Dendritic cell treated with granulocyte-macrophage colony-stimulating factor and Interleukin-4, amounts not matched to agents 40 ng/mL and 50 ng/mL, for 4 days (primary cell): Measurements from ENCODE around the gene SDC4.

Experiments
- H3K27ac Mint-ChIP-seq: one replicate; pipeline ENCODE4 v1.8.0; 2022; ENCODE audit warnings: mild to moderate bottlenecking, mixed read lengths
- H3K27me3 Mint-ChIP-seq: one replicate; pipeline ENCODE4 v1.8.0; 2022; ENCODE audit warnings: mild to moderate bottlenecking, mixed read lengths
- H3K36me3 Mint-ChIP-seq: one replicate; pipeline ENCODE4 v1.8.0; 2022; ENCODE audit warnings: low read depth, mixed read lengths
- H3K4me1 Mint-ChIP-seq: one replicate; pipeline ENCODE4 v1.8.0; 2022; ENCODE audit warnings: low read depth, mixed read lengths
- H3K4me3 Mint-ChIP-seq: one replicate; pipeline ENCODE4 v1.8.0; 2022; ENCODE audit warnings: mild to moderate bottlenecking, moderate library complexity, mixed read lengths
- H3K9me3 Mint-ChIP-seq: one replicate; pipeline ENCODE4 v1.8.0; 2022; ENCODE audit warnings: mixed read lengths
- intact Hi-C: fragments of 100-400 bp; cut with micrococcal nuclease; formaldehyde crosslinking; loops from one replicate; pipeline ENCODE4 v1.15.0; 2022

SDC4 gene

DNA sequence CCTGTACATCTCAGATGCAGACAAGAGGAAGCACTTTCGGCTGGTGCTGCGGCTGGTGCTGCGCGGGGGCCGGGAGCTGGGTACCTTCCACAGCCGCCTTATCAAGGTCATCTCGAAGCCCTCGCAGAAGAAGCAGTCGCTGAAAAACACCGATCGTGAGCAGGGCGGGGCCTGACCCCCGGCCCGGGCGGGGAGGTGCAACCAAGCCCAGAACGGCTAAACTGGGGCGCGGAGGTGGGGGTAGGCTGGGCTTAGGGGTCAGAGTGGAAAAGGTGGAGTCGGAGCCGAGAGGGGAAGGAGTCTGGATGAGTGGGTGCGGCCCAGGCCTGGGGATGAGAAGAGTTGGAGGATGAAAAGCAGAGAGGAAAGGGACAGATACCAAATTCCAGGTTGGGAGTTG, 36.0 kb downstream of the SDC4 start:
- H3K4me1 Mint-ChIP-seq, result peaks cover 11% of the 10 kb centered on the region
- H3K27ac Mint-ChIP-seq, result no peak overlapping the region
- peaks cover 79% of the 10 kb centered on the region for H3K27me3 Mint-ChIP-seq
- H3K9me3 Mint-ChIP-seq, result no peaks in the 10 kb centered on the region
- H3K4me3 Mint-ChIP-seq, result no peak overlapping the region
- intact Hi-C loops, result no loop called here
- H3K36me3 Mint-ChIP-seq, result no peaks in the 10 kb centered on the region

DNA sequence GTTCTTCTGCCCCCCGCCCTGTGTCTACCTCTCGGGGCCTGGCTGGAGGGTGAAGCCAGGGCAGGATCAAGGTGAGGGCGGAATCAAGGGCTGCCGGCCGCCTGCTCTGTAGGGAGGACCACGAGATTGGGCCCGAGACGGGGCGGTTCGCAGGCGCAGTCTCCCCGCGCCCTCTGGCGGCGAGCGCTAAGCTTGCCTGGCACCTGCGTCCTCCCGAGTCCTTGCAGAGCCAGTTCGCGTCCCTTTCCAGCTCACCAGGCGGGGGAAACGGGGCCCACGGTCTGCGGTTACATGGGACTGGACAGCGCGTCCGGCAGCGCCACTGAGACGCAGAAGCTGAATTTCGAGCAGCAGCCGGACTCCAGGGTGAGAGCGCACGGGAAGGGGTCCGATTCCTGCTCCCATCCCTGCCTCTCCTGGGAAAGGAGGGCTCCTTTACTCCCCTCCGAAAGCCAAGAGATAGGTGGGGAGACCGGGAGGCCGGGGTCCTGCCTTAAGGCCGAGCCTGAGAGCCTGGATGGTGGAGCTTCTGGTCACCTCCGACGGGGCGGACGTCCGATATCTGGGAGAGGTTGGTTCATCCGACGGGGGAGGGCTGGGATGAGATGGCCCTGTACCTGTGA, 36.5 kb downstream of the SDC4 start:
- H3K36me3 Mint-ChIP-seq, result no peaks in the 10 kb centered on the region
- H3K27ac Mint-ChIP-seq, result no peak overlapping the region
- H3K4me3 Mint-ChIP-seq, result no peak overlapping the region
- H3K4me1 Mint-ChIP-seq, result peaks cover 11% of the 10 kb centered on the region
- peaks cover 77% of the 10 kb centered on the region for H3K27me3 Mint-ChIP-seq
- no peaks in the 10 kb centered on the region for H3K9me3 Mint-ChIP-seq
- intact Hi-C loops, result no loop called here

DNA sequence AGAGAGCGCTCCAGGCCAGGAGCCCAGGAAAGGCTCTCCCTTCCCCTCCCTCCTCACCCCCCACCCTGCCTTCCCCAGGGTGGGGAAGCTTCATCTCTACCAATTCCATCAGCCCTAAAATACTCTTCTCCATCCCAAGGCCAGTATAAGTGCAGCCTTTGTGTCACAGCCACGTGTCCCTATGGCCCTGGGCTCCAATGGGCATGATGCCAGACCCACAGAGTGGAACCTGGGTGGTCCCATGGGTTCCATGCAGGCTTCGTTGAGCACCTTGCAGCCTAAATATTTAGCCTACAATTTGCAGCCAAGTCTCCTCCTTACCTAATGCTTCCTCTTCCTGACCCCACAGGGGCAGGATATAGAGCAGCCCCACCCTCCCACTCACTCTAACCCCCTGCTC, 39.1 kb downstream of the SDC4 start:
- no peaks in the 10 kb centered on the region for H3K9me3 Mint-ChIP-seq
- H3K4me1 Mint-ChIP-seq, result peaks cover 11% of the 10 kb centered on the region
- intact Hi-C loops, result no loop called here
- H3K27me3 Mint-ChIP-seq, result peaks cover 77% of the 10 kb centered on the region
- H3K27ac Mint-ChIP-seq, result no peak overlapping the region
- no peak overlapping the region for H3K4me3 Mint-ChIP-seq
- H3K36me3 Mint-ChIP-seq, result no peaks in the 10 kb centered on the region

DNA sequence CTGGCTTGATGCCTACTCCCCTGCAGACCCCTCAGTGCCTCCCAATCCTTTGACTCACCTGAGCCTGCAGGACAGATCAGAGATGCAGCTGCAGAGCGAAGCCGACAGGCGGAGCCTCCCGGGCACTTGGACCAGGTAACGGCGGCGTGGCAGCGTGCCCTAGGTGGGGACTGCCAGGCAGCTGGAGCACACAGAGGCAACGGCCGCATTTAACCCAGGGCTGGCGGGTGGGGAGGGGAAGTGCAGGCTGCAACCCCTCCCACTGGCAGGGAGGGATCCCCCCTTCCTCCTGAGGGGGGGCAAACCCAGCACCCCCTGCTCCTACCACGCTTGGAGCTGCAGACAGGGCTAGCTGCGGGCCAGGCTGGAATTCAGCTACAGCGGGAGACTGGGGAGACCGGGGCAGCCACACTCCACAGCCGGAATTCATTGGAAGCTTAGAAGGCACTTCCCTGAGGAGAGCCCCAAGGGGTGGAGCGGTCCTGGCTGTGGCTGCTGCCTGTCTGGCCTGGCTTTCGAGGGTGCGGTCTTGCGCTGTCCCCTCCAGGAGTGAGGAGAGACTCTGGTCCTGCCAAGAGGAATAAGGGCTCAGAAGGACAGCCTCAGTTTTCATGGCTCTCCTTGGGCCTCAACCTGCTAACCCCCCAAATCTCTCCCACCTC, 40.0 kb downstream of the SDC4 start, which contains the start of gene MATN4:
TSS of gene MATN4 (minus strand) at position 183 of the 662 bp plus-strand sequence. CDS start 2,717 bp downstream, outside the sequence.
- no peak within 1 kb of the TSS for H3K4me3 Mint-ChIP-seq
- no peak within 1 kb of the TSS for H3K27ac Mint-ChIP-seq
- H3K36me3 Mint-ChIP-seq, result no peaks in the 10 kb centered on the region
- H3K4me1 Mint-ChIP-seq, result peaks cover 11% of the 10 kb centered on the region
- peaks cover 77% of the 10 kb centered on the region for H3K27me3 Mint-ChIP-seq
- H3K9me3 Mint-ChIP-seq, result no peaks in the 10 kb centered on the region
- intact Hi-C loops, result no loop called here

DNA sequence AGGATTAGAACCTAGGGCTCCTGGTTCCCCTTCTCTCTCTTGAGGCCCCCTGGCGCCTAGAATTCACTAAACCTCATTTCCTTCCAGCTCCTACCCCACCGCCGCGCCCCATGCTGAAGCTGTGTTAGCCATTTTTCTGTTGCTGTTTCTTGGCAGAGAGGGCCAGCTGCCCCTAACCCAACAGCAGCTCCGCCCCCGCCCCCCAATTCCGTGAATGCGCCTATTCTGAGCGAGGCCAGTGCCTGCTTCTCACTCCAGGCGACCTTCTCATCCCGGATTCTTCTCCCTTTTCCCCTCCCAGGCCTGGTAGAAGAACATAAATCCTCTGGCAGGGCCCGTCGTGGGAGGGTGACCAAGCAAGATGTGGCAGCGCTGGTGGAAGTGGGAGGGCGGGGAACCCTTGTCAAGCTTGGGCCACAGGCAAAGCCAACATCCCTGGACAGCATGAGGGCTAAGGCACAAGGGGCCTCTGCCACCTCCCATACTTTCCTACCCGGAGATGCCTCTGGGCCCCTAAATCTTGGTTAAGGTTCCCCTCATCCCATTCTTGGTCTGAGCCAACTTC, 41.1 kb downstream of the SDC4 start:
- intact Hi-C loops, result no loop called here
- Mint-ChIP-seq H3K9me3 (no peaks in the 10 kb centered on the region), H3K27ac (no peak overlapping the region), H3K36me3 (no peaks in the 10 kb centered on the region), H3K4me3 (no peak overlapping the region), H3K4me1 (peaks cover 11% of the 10 kb centered on the region), H3K27me3 (peaks cover 77% of the 10 kb centered on the region)

DNA sequence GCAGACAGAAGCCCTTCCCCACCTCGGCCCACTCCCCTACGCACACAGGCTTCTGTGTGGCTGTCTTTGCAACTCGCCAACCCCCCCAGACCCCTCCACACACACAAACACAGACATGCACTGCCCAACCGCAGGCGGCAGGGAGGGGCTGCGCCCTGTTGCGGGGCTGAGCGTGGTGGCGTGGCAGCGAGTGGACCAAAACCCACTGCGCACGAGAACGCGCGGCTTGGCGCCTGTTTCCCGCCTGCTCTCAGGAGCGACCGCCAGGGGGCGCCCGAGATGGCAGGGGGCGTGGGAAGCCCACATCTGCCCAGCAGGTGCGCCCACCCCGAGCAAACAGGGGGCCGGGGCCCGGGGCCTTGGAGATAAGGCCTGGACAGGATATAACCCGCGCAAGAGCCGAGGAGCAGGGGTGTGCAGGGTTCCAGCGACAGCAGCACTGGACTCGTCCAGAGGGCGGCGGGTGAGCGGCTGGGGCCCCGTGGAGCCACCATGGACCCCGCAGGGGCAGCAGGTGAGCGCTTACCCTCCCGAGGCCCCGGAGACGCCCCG, 41.7 kb downstream of the SDC4 start, which contains the start of gene RBPJL:
TSS of gene RBPJL (plus strand) at position 410 of the 552 bp plus-strand sequence. CDS start at position 493, 83 bp downstream.
- Mint-ChIP-seq H3K4me3 (no peak within 1 kb of the TSS), H3K4me1 (peaks cover 8% of the 10 kb centered on the region), H3K9me3 (no peaks in the 10 kb centered on the region), H3K27ac (no peak within 1 kb of the TSS), H3K36me3 (no peaks in the 10 kb centered on the region), H3K27me3 (peaks cover 73% of the 10 kb centered on the region)
- intact Hi-C loops, result no loop called here

DNA sequence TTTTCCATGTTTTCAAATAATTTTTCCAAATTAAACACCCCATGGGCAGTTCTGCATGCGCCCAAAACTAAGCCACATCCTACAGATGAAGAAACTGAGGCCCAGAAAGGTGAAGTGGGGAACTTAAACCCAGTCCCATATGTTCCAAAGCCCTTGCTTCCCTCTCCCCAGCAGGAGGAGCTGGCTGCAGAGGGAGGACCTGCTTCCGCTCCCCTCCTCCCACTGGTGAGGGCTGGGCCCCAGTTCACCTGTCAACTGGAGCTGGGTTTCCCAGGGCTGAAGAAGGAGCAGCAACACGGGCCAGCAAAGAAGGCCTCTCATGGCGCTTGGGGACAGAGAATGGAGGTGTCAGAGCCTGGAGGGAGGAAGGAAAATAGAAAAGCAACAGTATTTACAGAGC, 43.0 kb downstream of the SDC4 start:
- no peaks in the 10 kb centered on the region for H3K9me3 Mint-ChIP-seq
- H3K4me1 Mint-ChIP-seq, result no peaks in the 10 kb centered on the region
- H3K27me3 Mint-ChIP-seq, result peaks cover 63% of the 10 kb centered on the region
- no peak overlapping the region for H3K4me3 Mint-ChIP-seq
- no peaks in the 10 kb centered on the region for H3K36me3 Mint-ChIP-seq
- intact Hi-C loops, result no loop called here
- H3K27ac Mint-ChIP-seq, result no peak overlapping the region

DNA sequence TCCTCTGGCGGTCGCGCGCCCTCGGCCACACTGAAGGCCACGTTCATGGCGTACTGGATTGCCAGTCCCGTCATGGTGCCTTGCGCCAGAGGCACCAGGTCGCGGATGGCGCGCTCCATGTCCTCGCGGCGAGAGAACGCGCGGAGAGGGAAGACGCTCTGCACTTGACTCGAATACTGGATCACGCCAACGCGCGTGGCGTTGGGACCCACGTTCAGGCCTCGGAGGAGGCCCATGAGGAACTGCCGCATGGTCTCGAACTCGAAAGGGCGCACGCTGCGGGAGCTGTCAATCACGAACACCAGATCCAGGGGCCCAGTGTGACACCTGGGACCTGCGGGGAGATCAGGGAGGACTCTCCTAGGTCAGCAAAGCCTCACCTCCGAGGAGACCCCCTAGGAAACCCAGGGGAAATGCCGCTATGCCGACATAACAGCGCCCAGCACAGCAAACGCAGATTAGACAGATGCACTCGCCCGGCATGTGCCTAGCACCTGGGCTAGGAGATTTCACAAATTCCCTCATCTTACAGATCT, 43.7 kb downstream of the SDC4 start:
- intact Hi-C loops, result no loop called here
- H3K4me1 Mint-ChIP-seq, result no peaks in the 10 kb centered on the region
- no peaks in the 10 kb centered on the region for H3K36me3 Mint-ChIP-seq
- no peak overlapping the region for H3K27ac Mint-ChIP-seq
- H3K27me3 Mint-ChIP-seq, result peaks cover 62% of the 10 kb centered on the region
- no peak overlapping the region for H3K4me3 Mint-ChIP-seq
- H3K9me3 Mint-ChIP-seq, result no peaks in the 10 kb centered on the region

DNA sequence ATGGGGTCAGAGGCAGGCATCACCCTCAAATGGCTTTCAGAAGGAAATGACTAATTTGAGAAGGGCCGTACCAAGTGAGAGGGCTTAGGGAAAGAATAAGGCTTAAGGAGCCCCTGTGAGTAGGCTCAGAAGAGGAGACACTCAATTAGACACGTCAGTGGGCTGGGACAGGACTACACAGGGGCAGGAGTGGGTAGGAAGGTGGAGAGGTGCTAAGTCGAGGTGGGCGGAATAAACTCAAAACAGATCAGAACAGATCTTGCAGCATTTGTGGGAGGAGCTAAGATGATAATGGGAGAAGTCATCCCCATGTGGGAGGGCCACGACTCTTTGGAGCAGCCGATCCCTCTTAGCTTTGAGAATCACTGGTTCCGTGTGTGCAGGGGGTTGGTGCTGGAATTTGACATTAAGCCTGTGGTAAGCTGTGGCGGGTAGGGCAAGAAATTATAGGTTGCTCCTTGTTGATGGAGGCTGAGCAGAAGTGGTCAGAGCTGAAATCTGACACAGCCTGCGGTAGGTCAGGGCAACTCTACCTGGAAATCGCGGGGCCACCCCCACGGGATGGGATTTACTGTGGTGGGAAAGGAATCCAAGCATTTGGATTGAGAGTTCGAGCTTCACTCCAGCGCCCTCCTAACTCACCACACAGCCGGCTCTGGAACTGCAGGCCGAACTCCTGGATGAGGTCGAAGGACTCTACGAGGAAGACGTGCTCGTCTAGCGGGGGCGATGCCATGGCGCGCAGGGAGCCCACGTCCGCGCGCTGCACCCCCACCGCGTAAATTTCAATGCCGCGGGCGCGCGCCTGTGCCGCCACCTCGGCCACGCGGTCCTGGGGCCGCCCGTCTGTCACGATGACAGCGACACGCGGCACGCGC, 44.4 kb downstream of the SDC4 start:
- no peak overlapping the region for H3K27ac Mint-ChIP-seq
- no peaks in the 10 kb centered on the region for H3K36me3 Mint-ChIP-seq
- peaks cover 62% of the 10 kb centered on the region for H3K27me3 Mint-ChIP-seq
- no peak overlapping the region for H3K4me3 Mint-ChIP-seq
- no peaks in the 10 kb centered on the region for H3K4me1 Mint-ChIP-seq
- H3K9me3 Mint-ChIP-seq, result no peaks in the 10 kb centered on the region
- intact Hi-C loops, result no loop called here

DNA sequence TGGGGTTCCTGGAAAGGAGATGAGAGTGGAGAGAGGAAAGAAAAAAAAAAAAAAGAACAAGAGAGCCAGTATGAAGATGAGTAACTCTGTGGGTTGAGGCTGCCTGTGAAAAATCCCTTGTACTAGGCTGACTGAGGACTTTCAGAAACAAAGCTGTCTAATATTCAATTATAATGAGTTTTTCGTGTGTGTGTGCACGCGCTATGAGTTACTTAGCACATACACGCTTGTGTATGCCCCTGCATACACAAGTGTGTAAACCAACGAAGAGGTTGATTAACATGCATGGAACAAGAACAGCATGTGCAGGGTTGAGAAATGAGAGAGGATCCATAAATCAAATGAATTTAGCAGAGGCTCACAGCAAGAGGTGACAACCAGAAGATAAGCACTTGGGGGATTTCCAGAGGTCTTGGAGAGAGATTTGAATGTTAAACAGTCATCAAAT, 46.4 kb downstream of the SDC4 start:
- Mint-ChIP-seq H3K27ac (no peak overlapping the region), H3K4me1 (no peaks in the 10 kb centered on the region), H3K36me3 (no peaks in the 10 kb centered on the region), H3K9me3 (no peaks in the 10 kb centered on the region), H3K4me3 (no peak overlapping the region), H3K27me3 (peaks cover 50% of the 10 kb centered on the region)
- intact Hi-C loops, result no loop called here

DNA sequence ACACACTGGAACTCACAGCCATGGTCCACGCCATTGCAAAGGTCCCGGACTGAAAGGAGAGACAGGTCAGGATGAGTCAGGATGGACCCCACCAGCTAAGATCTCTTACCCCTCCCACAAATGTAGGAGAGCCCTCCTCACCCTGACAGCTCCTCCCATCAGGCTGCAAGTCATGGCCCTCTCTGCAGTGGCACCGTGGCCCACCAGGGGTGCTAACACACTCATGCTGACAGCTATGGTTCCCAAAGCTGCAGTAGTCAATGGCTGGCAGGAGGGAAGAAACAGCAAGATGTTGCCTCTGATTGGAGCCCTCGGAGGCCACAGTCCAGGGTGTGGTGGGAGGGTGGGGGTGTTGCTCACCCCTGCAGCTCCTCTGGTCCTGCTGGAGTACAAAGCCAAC, 47.3 kb downstream of the SDC4 start:
- peaks cover 46% of the 10 kb centered on the region for H3K27me3 Mint-ChIP-seq
- H3K36me3 Mint-ChIP-seq, result no peaks in the 10 kb centered on the region
- intact Hi-C loops, result no loop called here

DNA sequence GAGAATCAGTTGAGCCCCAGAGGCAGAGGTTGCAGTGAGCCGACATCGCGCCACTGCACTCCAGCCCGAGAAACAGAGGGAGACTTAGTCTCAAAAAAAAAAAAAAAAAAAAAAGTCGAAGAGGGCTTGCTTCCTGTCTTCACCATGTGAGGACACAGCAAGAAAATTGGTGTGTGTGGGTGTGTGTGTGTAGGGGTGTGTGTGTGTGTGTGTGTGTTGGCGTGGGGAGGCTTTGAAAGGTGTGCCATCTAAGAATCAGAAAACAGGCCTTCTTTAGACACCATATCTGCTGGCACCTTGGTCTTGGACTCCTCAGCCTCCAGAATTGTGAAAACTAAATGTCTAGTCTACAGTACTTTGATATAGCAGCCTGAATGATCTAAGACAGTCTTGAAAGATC, 48.4 kb downstream of the SDC4 start:
- no peak overlapping the region for H3K27ac Mint-ChIP-seq
- no peaks in the 10 kb centered on the region for H3K36me3 Mint-ChIP-seq
- H3K4me3 Mint-ChIP-seq, result no peak overlapping the region
- no peaks in the 10 kb centered on the region for H3K9me3 Mint-ChIP-seq
- H3K27me3 Mint-ChIP-seq, result peaks cover 43% of the 10 kb centered on the region
- intact Hi-C loops, result no loop called here
- H3K4me1 Mint-ChIP-seq, result no peaks in the 10 kb centered on the region

More for the DNA sequence above, 47.3 kb downstream of the SDC4 start:
- Mint-ChIP-seq H3K4me1 (no peaks in the 10 kb centered on the region), H3K27ac (no peak overlapping the region), H3K9me3 (no peaks in the 10 kb centered on the region), H3K4me3 (no peak overlapping the region)

DNA sequence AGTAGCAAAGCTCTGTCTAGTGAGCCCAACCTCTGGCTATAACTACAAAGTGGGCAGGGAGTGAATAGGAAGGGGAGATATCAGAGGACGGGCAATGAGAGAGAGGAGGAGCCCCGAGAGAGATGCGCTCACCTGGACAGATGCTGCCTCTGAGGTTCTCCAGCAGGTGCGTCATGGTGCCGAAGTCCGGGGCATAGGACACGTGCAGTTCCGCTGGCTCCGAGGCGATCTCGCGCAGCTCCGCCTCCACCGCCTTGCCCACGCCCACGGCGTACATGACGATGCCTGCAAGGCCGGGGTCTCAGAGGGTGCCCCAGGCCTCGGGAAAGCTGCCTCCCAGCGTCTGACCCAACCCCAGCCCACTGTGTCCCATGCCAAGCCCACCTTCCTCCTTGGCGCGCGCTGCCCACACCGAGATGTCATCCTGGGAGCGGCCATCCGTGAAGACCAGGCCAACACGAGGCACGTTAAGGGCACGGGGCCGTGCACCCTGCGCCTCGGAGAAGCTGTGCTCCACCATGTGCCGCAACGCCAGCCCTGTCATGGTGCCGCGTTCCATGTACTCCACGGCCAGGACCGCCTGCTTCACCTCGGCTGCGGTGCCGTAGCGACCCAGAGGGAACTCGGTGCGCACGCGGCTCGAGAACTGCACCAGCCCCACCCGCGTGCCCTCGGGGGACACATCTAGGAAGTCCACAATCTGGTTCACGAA, 50.3 kb downstream of the SDC4 start:
- Mint-ChIP-seq H3K4me3 (no peak overlapping the region), H3K36me3 (no peaks in the 10 kb centered on the region), H3K9me3 (no peaks in the 10 kb centered on the region), H3K4me1 (peaks cover 12% of the 10 kb centered on the region), H3K27ac (no peak overlapping the region), H3K27me3 (peaks cover 40% of the 10 kb centered on the region)
- intact Hi-C loops, result no loop called here
